ENCODE data around the gene FBXL19. TPM values are rescaled to one million over a fixed set of nuclear protein-coding genes. Genes with fewer than 3 reads are reported as not detected.

FBXL19 gene
- total and polyA plus RNA-seq, 9 of the 15 experiments (the other 6 are each of a cell fraction or from before 2014, with no cell fraction given): 0.13 to 48.0 (median 13.5) TPM; not detected in 1

DNA sequence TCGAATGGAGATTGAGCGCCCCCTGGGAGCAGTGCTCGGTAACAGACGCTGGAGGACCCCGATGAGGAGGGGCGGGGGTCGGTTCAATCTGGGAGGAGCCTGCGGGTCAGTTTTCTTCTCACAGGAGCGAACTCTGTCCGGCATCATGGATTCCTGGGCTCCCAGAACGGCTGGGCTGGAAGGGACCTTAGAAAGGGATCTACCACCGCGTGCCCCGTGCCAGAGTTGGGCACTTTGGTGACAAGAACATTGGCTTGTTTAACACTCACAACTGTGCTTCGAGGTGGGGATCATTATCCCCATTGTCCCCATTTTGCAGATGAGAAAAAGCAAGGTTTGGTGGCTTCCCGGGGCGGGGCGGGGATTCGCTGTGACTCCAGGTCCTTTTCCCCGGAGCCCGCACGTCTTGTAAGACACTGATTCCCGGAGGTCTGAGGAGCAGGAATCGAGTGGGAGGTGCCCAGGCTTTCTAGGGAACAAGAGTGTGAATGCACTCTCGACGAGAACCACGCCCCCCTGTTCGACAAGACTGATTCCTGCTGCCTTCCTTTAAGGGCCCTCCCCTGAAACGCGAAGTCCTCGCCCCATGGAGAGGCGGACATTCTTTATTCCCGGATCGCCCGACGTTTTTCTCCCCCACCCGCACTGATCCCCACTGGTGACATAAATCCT, 1.5 kb upstream of the FBXL19 start (continued):
- TF ChIP-seq SMAD2 (IDR thresholded peaks at IDR 0.05; ENCODE audit: low read depth, low read length): no peak
- TF ChIP-seq, protein P1, sequence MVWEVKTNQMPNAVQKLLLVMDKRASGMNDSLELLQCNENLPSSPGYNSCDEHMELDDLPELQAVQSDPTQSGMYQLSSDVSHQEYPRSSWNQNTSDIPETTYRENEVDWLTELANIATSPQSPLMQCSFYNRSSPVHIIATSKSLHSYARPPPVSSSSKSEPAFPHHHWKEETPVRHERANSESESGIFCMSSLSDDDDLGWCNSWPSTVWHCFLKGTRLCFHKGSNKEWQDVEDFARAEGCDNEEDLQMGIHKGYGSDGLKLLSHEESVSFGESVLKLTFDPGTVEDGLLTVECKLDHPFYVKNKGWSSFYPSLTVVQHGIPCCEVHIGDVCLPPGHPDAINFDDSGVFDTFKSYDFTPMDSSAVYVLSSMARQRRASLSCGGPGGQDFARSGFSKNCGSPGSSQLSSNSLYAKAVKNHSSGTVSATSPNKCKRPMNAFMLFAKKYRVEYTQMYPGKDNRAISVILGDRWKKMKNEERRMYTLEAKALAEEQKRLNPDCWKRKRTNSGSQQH (CRISPR knock-in tag; IDR thresholded peaks at IDR 0.05): no peak
- TF ChIP-seq CBX8 (IDR thresholded peaks at IDR 0.05; ENCODE audit: borderline replicate concordance, extremely low read depth, low read depth, low read length, poor library complexity, severe bottlenecking): no peak
- TF ChIP-seq, protein P2, sequence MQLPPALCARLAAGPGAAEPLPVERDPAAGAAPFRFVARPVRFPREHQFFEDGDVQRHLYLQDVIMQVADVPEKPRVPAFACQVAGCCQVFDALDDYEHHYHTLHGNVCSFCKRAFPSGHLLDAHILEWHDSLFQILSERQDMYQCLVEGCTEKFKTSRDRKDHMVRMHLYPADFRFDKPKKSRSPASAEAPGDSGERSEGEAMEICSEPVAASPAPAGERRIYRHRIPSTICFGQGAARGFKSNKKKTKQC (CRISPR knock-in tag; IDR thresholded peaks at IDR 0.05): no peak
- TF ChIP-seq RBM15 (IDR thresholded peaks at IDR 0.05; ENCODE audit: insufficient read depth, low read length): no peak
- TF ChIP-seq, protein P3, sequence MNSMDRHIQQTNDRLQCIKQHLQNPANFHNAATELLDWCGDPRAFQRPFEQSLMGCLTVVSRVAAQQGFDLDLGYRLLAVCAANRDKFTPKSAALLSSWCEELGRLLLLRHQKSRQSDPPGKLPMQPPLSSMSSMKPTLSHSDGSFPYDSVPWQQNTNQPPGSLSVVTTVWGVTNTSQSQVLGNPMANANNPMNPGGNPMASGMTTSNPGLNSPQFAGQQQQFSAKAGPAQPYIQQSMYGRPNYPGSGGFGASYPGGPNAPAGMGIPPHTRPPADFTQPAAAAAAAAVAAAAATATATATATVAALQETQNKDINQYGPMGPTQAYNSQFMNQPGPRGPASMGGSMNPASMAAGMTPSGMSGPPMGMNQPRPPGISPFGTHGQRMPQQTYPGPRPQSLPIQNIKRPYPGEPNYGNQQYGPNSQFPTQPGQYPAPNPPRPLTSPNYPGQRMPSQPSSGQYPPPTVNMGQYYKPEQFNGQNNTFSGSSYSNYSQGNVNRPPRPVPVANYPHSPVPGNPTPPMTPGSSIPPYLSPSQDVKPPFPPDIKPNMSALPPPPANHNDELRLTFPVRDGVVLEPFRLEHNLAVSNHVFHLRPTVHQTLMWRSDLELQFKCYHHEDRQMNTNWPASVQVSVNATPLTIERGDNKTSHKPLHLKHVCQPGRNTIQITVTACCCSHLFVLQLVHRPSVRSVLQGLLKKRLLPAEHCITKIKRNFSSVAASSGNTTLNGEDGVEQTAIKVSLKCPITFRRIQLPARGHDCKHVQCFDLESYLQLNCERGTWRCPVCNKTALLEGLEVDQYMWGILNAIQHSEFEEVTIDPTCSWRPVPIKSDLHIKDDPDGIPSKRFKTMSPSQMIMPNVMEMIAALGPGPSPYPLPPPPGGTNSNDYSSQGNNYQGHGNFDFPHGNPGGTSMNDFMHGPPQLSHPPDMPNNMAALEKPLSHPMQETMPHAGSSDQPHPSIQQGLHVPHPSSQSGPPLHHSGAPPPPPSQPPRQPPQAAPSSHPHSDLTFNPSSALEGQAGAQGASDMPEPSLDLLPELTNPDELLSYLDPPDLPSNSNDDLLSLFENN (IDR thresholded peaks at IDR 0.05; ENCODE audit: low read depth in 2 of 2, low read length in 2 of 2): no peak
- no peak for TF ChIP-seq POU5F1 (IDR thresholded peaks at IDR 0.05; ENCODE audit: borderline replicate concordance, low read depth, low read length, partially characterized antibody)
- TF ChIP-seq CBX2 (IDR thresholded peaks at IDR 0.05; ENCODE audit: insufficient read depth, low read length, poor library complexity, severe bottlenecking): no peak
- no peak for TF ChIP-seq ZKSCAN1 (IDR thresholded peaks at IDR 0.05; ENCODE audit: low read depth, low read length)
- TF ChIP-seq TSC22D4 (tag; IDR thresholded peaks at IDR 0.05): no peak
- TF ChIP-seq, protein P4, sequence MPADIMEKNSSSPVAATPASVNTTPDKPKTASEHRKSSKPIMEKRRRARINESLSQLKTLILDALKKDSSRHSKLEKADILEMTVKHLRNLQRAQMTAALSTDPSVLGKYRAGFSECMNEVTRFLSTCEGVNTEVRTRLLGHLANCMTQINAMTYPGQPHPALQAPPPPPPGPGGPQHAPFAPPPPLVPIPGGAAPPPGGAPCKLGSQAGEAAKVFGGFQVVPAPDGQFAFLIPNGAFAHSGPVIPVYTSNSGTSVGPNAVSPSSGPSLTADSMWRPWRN (IDR thresholded peaks at IDR 0.05; ENCODE audit: low read depth): no peak
- no peak for TF ChIP-seq NFATC3 (IDR thresholded peaks at IDR 0.05)
- no peak for TF ChIP-seq GTF2F1 (IDR thresholded peaks at IDR 0.05; ENCODE audit: low read depth, low read length)
- TF ChIP-seq GABPA (tag; conservative IDR thresholded peaks at IDR 0.05; ENCODE audit: low read depth): no peak
- TF ChIP-seq ZNF175 (CRISPR knock-in tag; IDR thresholded peaks at IDR 0.05; ENCODE audit: low read depth): no peak
- TF ChIP-seq, protein P5, sequence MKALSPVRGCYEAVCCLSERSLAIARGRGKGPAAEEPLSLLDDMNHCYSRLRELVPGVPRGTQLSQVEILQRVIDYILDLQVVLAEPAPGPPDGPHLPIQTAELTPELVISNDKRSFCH (CRISPR knock-in tag; IDR thresholded peaks at IDR 0.05): no peak
- TF ChIP-seq, protein P5 (tag; IDR thresholded peaks at IDR 0.05): no peak; the same call in 1 of the 2 replicates
- TF ChIP-seq CCAR2 (IDR thresholded peaks at IDR 0.05; ENCODE audit: low read depth, low read length): no peak
- TF ChIP-seq FOXA3 (CRISPR knock-in tag; conservative IDR thresholded peaks at IDR 0.05 in 1 of 2, IDR thresholded peaks at IDR 0.05 in 1 of 2): peak in 1 of 2 experiments; percentile 18; a peak in 2 of 4 replicates
- TF ChIP-seq CHD2 (IDR thresholded peaks at IDR 0.05; ENCODE audit: low read depth, low read length): no peak
- no peak for TF ChIP-seq NR2F6 (CRISPR knock-in tag; IDR thresholded peaks at IDR 0.05)

Data from K562 (cell line).